ENCODE results near the gene CGREF1. TPM values are rescaled to one million over a fixed set of nuclear protein-coding genes. Genes with fewer than 3 reads are reported as not detected.

CGREF1 gene
- total RNA-seq, 1 donor, result under 0.01 TPM

GRCh38 chr2:27091746-27092695 lies 26.9 kb downstream of the CGREF1 start:
- TF ChIP-seq CTCF (IDR thresholded peaks at IDR 0.05; ENCODE audit: insufficient read depth, low read depth, low read length), result no peak
- DNase-seq (ENCODE audit: low read depth), result no peak
- H3K4me3 ChIP-seq (ENCODE audit: low read depth, low read length), result no peak overlapping the region

GRCh38 chr2:27089111-27089954 lies 29.6 kb downstream of the CGREF1 start:
- no peak for TF ChIP-seq CTCF (IDR thresholded peaks at IDR 0.05; ENCODE audit: insufficient read depth, low read depth, low read length)
- no peak for DNase-seq (ENCODE audit: low read depth)
- no peak overlapping the region for H3K4me3 ChIP-seq (ENCODE audit: low read depth, low read length)

GRCh38 chr2:27088634-27089033 lies 30.3 kb downstream of the CGREF1 start:
- no peak overlapping the region for H3K4me3 ChIP-seq (ENCODE audit: low read depth, low read length)
- TF ChIP-seq CTCF (IDR thresholded peaks at IDR 0.05; ENCODE audit: insufficient read depth, low read depth, low read length), result no peak
- no peak for DNase-seq (ENCODE audit: low read depth)

GRCh38 chr2:27087823-27088410 lies 31.0 kb downstream of the CGREF1 start:
- TF ChIP-seq CTCF (IDR thresholded peaks at IDR 0.05; ENCODE audit: insufficient read depth, low read depth, low read length), result no peak
- no peak overlapping the region for H3K4me3 ChIP-seq (ENCODE audit: low read depth, low read length)
- DNase-seq (ENCODE audit: low read depth), result no peak

- TF ChIP-seq CTCF (IDR thresholded peaks at IDR 0.05; ENCODE audit: insufficient read depth, low read depth, low read length), result no peak
- peak within 1 kb of the TSS; percentile 55 for H3K4me3 ChIP-seq (ENCODE audit: low read depth, low read length)
- no peak for DNase-seq (ENCODE audit: low read depth)
These were observed 32.0 kb downstream of the CGREF1 start, which contains the start of gene KHK for GRCh38 chr2:27086724-27087593. TSS of gene KHK (plus strand) at chr2:27086772. CDS start at chr2:27087260, 488 bp downstream.

Data from fibroblast of villous mesenchyme (primary cell).